Measurements from ENCODE around the gene FASTKD1. TPM values are rescaled to one million over a fixed set of nuclear protein-coding genes. Genes with fewer than 3 reads are reported as not detected.
"Not testable (repeated sequence)": the region's sequence is repeated elsewhere in the genome, so short reads cannot be mapped to it uniquely, and the experiment has no call there.

FASTKD1 gene
- total RNA-seq, 2 experiments from 2014 or later: 6.3 to 7.2 TPM

- H3K27me3 Mint-ChIP-seq: no peaks in the 10 kb centered on the region
- no peak overlapping the region for H3K4me3 ChIP-seq (ENCODE audit: low read length)
- peaks cover 25% of the 10 kb centered on the region for H3K4me1 Mint-ChIP-seq (ENCODE audit: low read depth)
- TF ChIP-seq CTCF (IDR thresholded peaks at IDR 0.05): no peak
- no peaks in the 10 kb centered on the region for H3K9me3 ChIP-seq (ENCODE audit: control insufficient read depth in 1 of 2, insufficient read depth in 1 of 2, low read length in 2 of 2)
- H3K36me3 ChIP-seq (ENCODE audit: insufficient read depth, low read length): peaks cover 3% of the 10 kb centered on the region
- H3K9me3 Mint-ChIP-seq: no peaks in the 10 kb centered on the region
- ATAC-seq (ENCODE audit: poor library complexity): no peak
- H3K4me3 Mint-ChIP-seq: no peak overlapping the region
- no peaks in the 10 kb centered on the region for H3K27me3 ChIP-seq (ENCODE audit: control insufficient read depth in 1 of 2, insufficient read depth in 2 of 2, low read length in 2 of 2)
- intact Hi-C loops (cut with DNase I, micrococcal nuclease): loop anchor here in 1 of 2 experiments (5.0 kb wide), 1 partner anchor 256 kb away; the partner anchor contains the start of gene UBR3
- ChIA-PET POLR2A (interaction anchor here (2.7 to 2.8 kb wide), 2 partner anchors 13 to 92 kb away, joined by 17 to 49 read pairs; partner anchors contain the start of genes BBS5 and PPIG), CTCF (interaction anchor here (1.1 to 1.5 kb wide), 2 partner anchors 13 to 253 kb away, joined by 3 to 4 read pairs; partner anchors contain the start of gene METTL5)
- no peak for DNase-seq
- H3K27ac Mint-ChIP-seq: no peak overlapping the region
- peaks cover 6% of the 10 kb centered on the region for H3K4me1 ChIP-seq (ENCODE audit: insufficient read depth, low read length)
- no peak overlapping the region for H3K27ac ChIP-seq (ENCODE audit: low read depth in 1 of 2, low read length in 2 of 2)
- H3K36me3 Mint-ChIP-seq (ENCODE audit: low read depth): peaks cover 36% of the 10 kb centered on the region
Measured at GRCh38 chr2:169571571-169571970, 2.1 kb downstream of the FASTKD1 start.

- H3K27ac ChIP-seq (ENCODE audit: low read depth in 1 of 2, low read length in 2 of 2); H3K27me3 Mint-ChIP-seq; H3K36me3 ChIP-seq (ENCODE audit: insufficient read depth, low read length); POLR2A ChIA-PET; H3K9me3 ChIP-seq (ENCODE audit: control insufficient read depth in 1 of 2, insufficient read depth in 1 of 2, low read length in 2 of 2); H3K9me3 Mint-ChIP-seq; ATAC-seq (ENCODE audit: poor library complexity); H3K4me3 Mint-ChIP-seq; H3K4me1 ChIP-seq (ENCODE audit: insufficient read depth, low read length); DNase-seq; H3K27ac Mint-ChIP-seq; H3K27me3 ChIP-seq (ENCODE audit: control insufficient read depth in 1 of 2, insufficient read depth in 2 of 2, low read length in 2 of 2); H3K4me3 ChIP-seq (ENCODE audit: low read length): not testable (repeated sequence)
- intact Hi-C loops (cut with DNase I, micrococcal nuclease): loop anchor here in 1 of 2 experiments (5.0 kb wide), 1 partner anchor 257 kb away; the partner anchor contains the start of gene UBR3
- H3K4me1 Mint-ChIP-seq (ENCODE audit: low read depth): peaks cover 25% of the 10 kb centered on the region
- H3K36me3 Mint-ChIP-seq (ENCODE audit: low read depth): peaks cover 40% of the 10 kb centered on the region
- CTCF ChIA-PET: interaction anchor here (0.7 kb wide), 1 partner anchor 430 kb away, joined by 3 read pairs; no protein-coding TSS in a partner anchor
Measured at GRCh38 chr2:169570752-169571151, 2.9 kb downstream of the FASTKD1 start.

- DNase-seq (no peak), ATAC-seq (ENCODE audit: poor library complexity) (no peak)
- Histone ChIP-seq H3K4me3 (ENCODE audit: low read length) (no peak overlapping the region), H3K27me3 (ENCODE audit: control insufficient read depth in 1 of 2, insufficient read depth in 2 of 2, low read length in 2 of 2) (no peaks in the 10 kb centered on the region), H3K36me3 (ENCODE audit: insufficient read depth, low read length) (peaks cover 8% of the 10 kb centered on the region), H3K27ac (ENCODE audit: low read depth in 1 of 2, low read length in 2 of 2) (no peak overlapping the region), H3K9me3 (ENCODE audit: control insufficient read depth in 1 of 2, insufficient read depth in 1 of 2, low read length in 2 of 2) (no peaks in the 10 kb centered on the region), H3K4me1 (ENCODE audit: insufficient read depth, low read length) (peaks cover 6% of the 10 kb centered on the region)
- H3K27me3 Mint-ChIP-seq: no peaks in the 10 kb centered on the region
- ChIA-PET POLR2A (no interaction called here), CTCF (no interaction called here)
- no peak for TF ChIP-seq CTCF (IDR thresholded peaks at IDR 0.05)
- intact Hi-C loops (cut with DNase I, micrococcal nuclease): loop anchor here (5.0 to 10.0 kb wide), 3 partner anchors 88 to 595 kb away; partner anchors contain the start of gene UBR3 (in 1 of the 2)
- peaks cover 25% of the 10 kb centered on the region for H3K4me1 Mint-ChIP-seq (ENCODE audit: low read depth)
- H3K27ac Mint-ChIP-seq: no peak overlapping the region
- no peaks in the 10 kb centered on the region for H3K9me3 Mint-ChIP-seq
- peaks cover 45% of the 10 kb centered on the region for H3K36me3 Mint-ChIP-seq (ENCODE audit: low read depth)
- no peak overlapping the region for H3K4me3 Mint-ChIP-seq
Measured at GRCh38 chr2:169569948-169570347, 3.7 kb downstream of the FASTKD1 start.

GRCh38 chr2:169565686-169566085, 8.0 kb downstream of the FASTKD1 start:
- no peaks in the 10 kb centered on the region for H3K9me3 Mint-ChIP-seq
- CTCF ChIA-PET: no interaction called here
- no peaks in the 10 kb centered on the region for H3K27me3 ChIP-seq (ENCODE audit: control insufficient read depth in 1 of 2, insufficient read depth in 2 of 2, low read length in 2 of 2)
- H3K4me1 Mint-ChIP-seq (ENCODE audit: low read depth): peaks cover 6% of the 10 kb centered on the region
- DNase-seq: no peak
- TF ChIP-seq CTCF (IDR thresholded peaks at IDR 0.05): no peak
- H3K4me3 ChIP-seq (ENCODE audit: low read length): no peak overlapping the region
- no peak for ATAC-seq (ENCODE audit: poor library complexity)
- no peaks in the 10 kb centered on the region for H3K27me3 Mint-ChIP-seq
- no peak overlapping the region for H3K27ac Mint-ChIP-seq
- no peaks in the 10 kb centered on the region for H3K4me1 ChIP-seq (ENCODE audit: insufficient read depth, low read length)
- no peaks in the 10 kb centered on the region for H3K9me3 ChIP-seq (ENCODE audit: control insufficient read depth in 1 of 2, insufficient read depth in 1 of 2, low read length in 2 of 2)
- H3K4me3 Mint-ChIP-seq: no peak overlapping the region
- no peak overlapping the region for H3K27ac ChIP-seq (ENCODE audit: low read depth in 1 of 2, low read length in 2 of 2)
- POLR2A ChIA-PET: no interaction called here
- intact Hi-C loops (cut with DNase I, micrococcal nuclease): loop anchor here (5.0 to 10.0 kb wide), 2 partner anchors 83 to 591 kb away; no protein-coding TSS in a partner anchor
- H3K36me3 Mint-ChIP-seq (ENCODE audit: low read depth): peaks cover 54% of the 10 kb centered on the region
- peaks cover 8% of the 10 kb centered on the region for H3K36me3 ChIP-seq (ENCODE audit: insufficient read depth, low read length)

Measured in CD4-positive, alpha-beta T cell (primary cell).